Stomach (tissue), 9 donors: ENCODE results near the gene PSEN1. TPM values are rescaled to one million over a fixed set of nuclear protein-coding genes. Genes with fewer than 3 reads are reported as not detected.
A peak's percentile ranks its signal among the peaks of the same experiment; 100 is the strongest.

ENCODE experiments used
- DNase-seq, 2 donors: peaks; one replicate each; pipeline versions ENCODE4 v3.0.0 to v3.0.0-alpha.2; 2013 to 2019
- H3K27ac ChIP-seq, 5 donors: fragments of 200-600 bp in 4 of 5; sonication (generic) in 4 of 5; one replicate each; pipeline ENCODE4 v1.5.1; 2013 to 2019; ENCODE audit warnings: mild to moderate bottlenecking in 1 of 5, moderate library complexity in 1 of 5
- H3K27me3 ChIP-seq, 3 donors: fragments of 200-600 bp; sonication (generic); one replicate each; pipeline ENCODE4 v1.5.1; 2017 to 2019; ENCODE audit warnings: mixed run types in 1 of 3
- H3K36me3 ChIP-seq, 4 donors: fragments of 200-600 bp; sonication (generic); 1 replicate in 3 of 4; 2 replicates in 1 of 4; pipeline ENCODE4 v1.5.1; 2016 to 2019
- H3K4me1 ChIP-seq, 4 donors: fragments of 200-600 bp; sonication (generic); one replicate each; pipeline ENCODE4 v1.5.1; 2016 to 2019
- H3K4me3 ChIP-seq, 4 donors: fragments of 200-600 bp; sonication (generic) in 3 of 4; one replicate each; pipeline ENCODE4 v1.5.1; 2016 to 2019; ENCODE audit warnings: mild to moderate bottlenecking in 1 of 4
- H3K9me3 ChIP-seq, 4 donors: fragments of 200-600 bp; sonication (generic); one replicate each; pipeline ENCODE4 v1.5.1; 2016 to 2019
- EP300 ChIP-seq: sonication (generic); formaldehyde crosslinking; IDR thresholded peaks from one replicate; pipeline ENCODE4 v1.6.1; 2017; ENCODE audit warnings: antibody characterized with exemption
- POLR2A ChIP-seq, 4 donors: fragments of 450-650 bp; IDR thresholded peaks; one replicate each; pipeline ENCODE4 v1.6.1; 2016; ENCODE audit warnings: antibody characterized with exemption in 4 of 4, control low read depth in 2 of 4, mild to moderate bottlenecking in 1 of 4, moderate library complexity in 1 of 4
- POLR2AphosphoS5 ChIP-seq, 3 donors: sonication (generic); formaldehyde crosslinking; IDR thresholded peaks; one replicate each; pipeline ENCODE4 v1.6.1; 2016; ENCODE audit warnings: antibody characterized with exemption in 3 of 3
- whole genome bisulfite sequencing, 5 donors: extraction: QIAGEN DNeasy Blood & Tissue Kit in 3 of 5; methylation state at CpG; one replicate each; pipeline versions ENCODE4 v1.1.5 to v1.1.7; 2013 to 2018; 5-methylcytosine and 5-hydroxymethylcytosine counted together
- intact Hi-C: fragments of 100-400 bp; cut with DNase I; formaldehyde crosslinking; loops from one replicate; pipeline ENCODE4 v1.15.1; 2023; ENCODE audit warnings: low total_unique reads
- polyA plus RNA-seq, 3 donors: library from polyadenylated mRNA; stranded (reverse); fragments of 200-250 nt; gene quantifications; one replicate each; pipeline ENCODE4 v1.2.3, GENCODE V29; 2013
- total RNA-seq, 5 donors: library from RNA; depleted of rRNA; stranded (reverse); fragments of >200 nt; gene quantifications; one replicate each; pipeline versions ENCODE4 v1.1.0 to v1.2.3, GENCODE V29; 2014 to 2016
- TF ChIP-seq, protein P1 (sequence below), 7 experiments: fragments of 450-650 bp in 4 of 7; fragments of 200-600 bp in 3 of 7; sonication (generic) in 3 of 7; IDR thresholded peaks; one replicate each; pipeline ENCODE4 v1.5.1; 2016 to 2019; ENCODE audit warnings: antibody characterized with exemption in 7 of 7, control low read depth in 2 of 7, mild to moderate bottlenecking in 1 of 7
- donor health status: healthy with polysubstance abuse.
- donor health status: Bipolar disorder and iron deficiency.
- donor health status: healthy.

The PSEN1 gene
- total and polyA plus RNA-seq, 8 donors, result 5.8 to 89.8 (median 18.7) TPM

DNA sequence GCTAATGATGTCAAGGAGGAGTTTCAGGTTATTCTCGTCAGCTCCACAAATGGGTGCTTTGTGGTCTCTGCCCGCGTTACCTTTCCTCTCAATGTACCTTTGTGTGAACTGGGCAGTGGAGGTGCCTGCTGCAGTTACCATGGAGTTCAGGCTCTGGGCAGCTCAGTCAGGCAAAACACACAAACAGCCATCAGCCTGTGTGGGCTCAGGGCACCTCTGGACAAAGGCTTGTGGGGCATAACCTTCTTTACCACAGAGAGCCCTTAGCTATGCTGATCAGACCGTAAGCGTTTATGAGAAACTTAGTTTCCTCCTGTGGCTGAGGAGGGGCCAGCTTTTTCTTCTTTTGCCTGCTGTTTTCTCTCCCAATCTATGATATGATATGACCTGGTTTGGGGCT lies 84.3 kb downstream of the PSEN1 start:
- H3K27me3 ChIP-seq, result no peaks in the 10 kb centered on the region
- H3K36me3 ChIP-seq, result peaks cover 31 to 94% (median 74%) of the 10 kb centered on the region in 4 donors
- whole genome bisulfite sequencing, 5 donors, result 86 to 95% (median 90%) methylated on average over 5 of the region's 5 CpGs
- no peak overlapping the region for H3K4me3 ChIP-seq
- H3K4me1 ChIP-seq, result peaks cover 0 to 17% (median 6%) of the 10 kb centered on the region in 4 donors
- intact Hi-C loops, result no loop called here
- H3K9me3 ChIP-seq, result no peaks in the 10 kb centered on the region
- no peak overlapping the region for H3K27ac ChIP-seq
- DNase-seq, result no peak
- TF ChIP-seq EP300 (no peak), POLR2AphosphoS5 (IDR thresholded peaks at IDR 0.05) (no peak)
- TF ChIP-seq, protein P1, sequence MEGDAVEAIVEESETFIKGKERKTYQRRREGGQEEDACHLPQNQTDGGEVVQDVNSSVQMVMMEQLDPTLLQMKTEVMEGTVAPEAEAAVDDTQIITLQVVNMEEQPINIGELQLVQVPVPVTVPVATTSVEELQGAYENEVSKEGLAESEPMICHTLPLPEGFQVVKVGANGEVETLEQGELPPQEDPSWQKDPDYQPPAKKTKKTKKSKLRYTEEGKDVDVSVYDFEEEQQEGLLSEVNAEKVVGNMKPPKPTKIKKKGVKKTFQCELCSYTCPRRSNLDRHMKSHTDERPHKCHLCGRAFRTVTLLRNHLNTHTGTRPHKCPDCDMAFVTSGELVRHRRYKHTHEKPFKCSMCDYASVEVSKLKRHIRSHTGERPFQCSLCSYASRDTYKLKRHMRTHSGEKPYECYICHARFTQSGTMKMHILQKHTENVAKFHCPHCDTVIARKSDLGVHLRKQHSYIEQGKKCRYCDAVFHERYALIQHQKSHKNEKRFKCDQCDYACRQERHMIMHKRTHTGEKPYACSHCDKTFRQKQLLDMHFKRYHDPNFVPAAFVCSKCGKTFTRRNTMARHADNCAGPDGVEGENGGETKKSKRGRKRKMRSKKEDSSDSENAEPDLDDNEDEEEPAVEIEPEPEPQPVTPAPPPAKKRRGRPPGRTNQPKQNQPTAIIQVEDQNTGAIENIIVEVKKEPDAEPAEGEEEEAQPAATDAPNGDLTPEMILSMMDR (IDR thresholded peaks at IDR 0.05), result no peak

DNA sequence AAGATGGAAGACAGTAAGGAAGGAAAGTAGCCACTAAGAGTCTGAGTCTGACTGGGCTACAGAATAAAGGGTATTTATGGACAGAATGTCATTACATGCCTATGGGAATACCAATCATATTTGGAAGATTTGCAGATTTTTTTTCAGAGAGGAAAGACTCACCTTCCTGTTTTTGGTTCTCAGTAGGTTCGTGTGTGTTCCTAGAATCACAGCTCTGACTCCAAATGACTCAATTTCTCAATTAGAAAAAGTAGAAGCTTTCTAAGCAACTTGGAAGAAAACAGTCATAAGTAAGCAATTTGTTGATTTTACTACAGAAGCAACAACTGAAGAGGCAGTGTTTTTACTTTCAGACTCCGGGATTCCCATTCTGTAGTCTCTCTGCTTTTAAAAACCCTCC lies 85.6 kb downstream of the PSEN1 start:
- Histone ChIP-seq H3K36me3 (peaks cover 30 to 85% (median 65%) of the 10 kb centered on the region in 4 donors), H3K9me3 (no peaks in the 10 kb centered on the region), H3K27ac (peak overlapping the region in 1 of 5 donors; percentile 71), H3K4me1 (peaks cover 0 to 17% (median 6%) of the 10 kb centered on the region in 4 donors), H3K27me3 (no peaks in the 10 kb centered on the region), H3K4me3 (no peak overlapping the region)
- intact Hi-C loops, result no loop called here
- TF ChIP-seq, protein P1 (IDR thresholded peaks at IDR 0.05), result no peak
- TF ChIP-seq POLR2A (IDR thresholded peaks at IDR 0.05), result no peak
- TF ChIP-seq EP300, result no peak
- TF ChIP-seq POLR2AphosphoS5 (IDR thresholded peaks at IDR 0.05), result no peak
- DNase-seq, result no peak
- 69 to 82% (median 72%) methylated on average over 2 of the region's 2 CpGs for WGBS, 5 donors

DNA sequence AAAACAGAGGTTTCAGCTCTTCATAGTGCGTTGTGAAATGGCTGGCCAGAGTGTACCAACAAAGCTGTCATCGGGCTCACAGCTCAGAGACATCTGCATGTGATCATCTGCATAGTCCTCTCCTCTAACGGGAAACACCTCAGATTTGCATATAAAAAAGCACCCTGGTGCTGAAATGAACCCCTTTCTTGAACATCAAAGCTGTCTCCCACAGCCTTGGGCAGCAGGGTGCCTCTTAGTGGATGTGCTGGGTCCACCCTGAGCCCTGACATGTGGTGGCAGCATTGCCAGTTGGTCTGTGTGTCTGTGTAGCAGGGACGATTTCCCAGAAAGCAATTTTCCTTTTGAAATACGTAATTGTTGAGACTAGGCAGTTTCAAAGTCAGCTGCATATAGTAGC lies 86.7 kb downstream of the PSEN1 start:
- H3K36me3 ChIP-seq, result peaks cover 20 to 78% (median 58%) of the 10 kb centered on the region in 4 donors
- peak in 1 of 2 donors; percentile 38 for DNase-seq
- TF ChIP-seq EP300, result no peak
- TF ChIP-seq POLR2AphosphoS5 (IDR thresholded peaks at IDR 0.05), result peak in 1 of 3 donors; percentile 32
- TF ChIP-seq, protein P1 (IDR thresholded peaks at IDR 0.05), result no peak
- intact Hi-C loops, result no loop called here
- H3K4me1 ChIP-seq, result peaks cover 2 to 23% (median 12%) of the 10 kb centered on the region in 4 donors
- no peak overlapping the region for H3K4me3 ChIP-seq
- H3K9me3 ChIP-seq, result no peaks in the 10 kb centered on the region
- H3K27ac ChIP-seq, result peak overlapping the region in 4 of 5 donors; percentile 29 to 71 (median 43)
- 48 to 72% (median 65%) methylated on average over 5 of the region's 5 CpGs for WGBS, 5 donors
- H3K27me3 ChIP-seq, result no peaks in the 10 kb centered on the region

- intact Hi-C loops, result no loop called here
- no peak for TF ChIP-seq EP300
- TF ChIP-seq, protein P1 (IDR thresholded peaks at IDR 0.05), result no peak
- no peak for TF ChIP-seq POLR2A (IDR thresholded peaks at IDR 0.05)
- no peak for TF ChIP-seq POLR2AphosphoS5 (IDR thresholded peaks at IDR 0.05)
- no peak overlapping the region for H3K27ac ChIP-seq
- no peak for DNase-seq
- no peaks in the 10 kb centered on the region for H3K27me3 ChIP-seq
- H3K4me3 ChIP-seq, result no peak overlapping the region
- no peaks in the 10 kb centered on the region for H3K9me3 ChIP-seq
- peaks cover 12 to 34% (median 23%) of the 10 kb centered on the region in 4 donors for H3K4me1 ChIP-seq
- WGBS, 5 donors, result 79 to 94% (median 89%) methylated on average over 4 of the region's 4 CpGs
- peaks cover 3 to 65% (median 38%) of the 10 kb centered on the region in 4 donors for H3K36me3 ChIP-seq
Measured at GRCh38 chr14:73225496-73225895, 89.2 kb downstream of the PSEN1 start.
